Left lobe of liver (tissue), 2 donors: ENCODE results near the gene ARMH4. TPM values are rescaled to one million over a fixed set of nuclear protein-coding genes. Genes with fewer than 3 reads are reported as not detected.

ENCODE experiments used
- ATAC-seq: fragments of 200-7000 bp; cut with Tn5 transposase; one replicate; pipeline ENCODE4 v1.9.1; 2020; ENCODE audit warnings: mild to moderate bottlenecking, moderate library complexity
- DNase-seq: peaks from one replicate; pipeline ENCODE4 v3.0.0-alpha.2; 2020; ENCODE audit warnings: low spot score
- total RNA-seq: library from RNA; stranded (reverse); gene quantifications from one replicate; pipeline ENCODE4 v1.2.1, GENCODE V29; 2021
- donor health status: DM: no; HTN: no; CAD: no; lungs with moderate emphysema.
- donor health status: DM: no; HTN: yes; CAD: no.

Gene ARMH4
- total RNA-seq, 1 donor from 2014 or later = 0.96 TPM

- ATAC-seq (no peak), DNase-seq (no peak)
Observed at GRCh38 chr14:57970594-57970993, 181.4 kb downstream of the ARMH4 start.

DNA sequence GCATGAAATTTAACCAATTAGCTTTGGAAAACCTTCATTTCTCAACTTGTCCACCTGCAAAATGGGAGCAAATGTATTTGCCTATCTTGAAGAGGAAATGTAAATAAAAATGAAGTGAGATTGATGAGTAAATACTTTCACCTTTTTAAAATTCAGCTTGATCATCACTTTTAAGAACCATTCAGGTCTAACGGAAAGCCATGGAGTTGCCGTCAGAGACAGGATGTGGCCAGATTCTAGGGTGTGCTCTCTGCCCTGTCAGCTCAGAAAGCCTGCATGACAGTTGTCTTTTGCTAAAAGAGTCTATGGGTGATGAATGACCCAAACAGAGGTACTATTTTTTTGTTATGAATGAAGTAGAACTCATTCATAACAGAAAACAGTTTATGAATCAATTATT is 181.8 kb downstream of the ARMH4 start:
- DNase-seq (no peak), ATAC-seq (no peak)

GRCh38 chr14:57963071-57963470 is 188.9 kb downstream of the ARMH4 start:
- ATAC-seq = no peak

GRCh38 chr14:57962325-57963035 is 189.5 kb downstream of the ARMH4 start:
- ATAC-seq (no peak), DNase-seq (no peak)

More at GRCh38 chr14:57963071-57963470, 188.9 kb downstream of the ARMH4 start:
- no peak for DNase-seq

GRCh38 chr14:57961786-57962060 is 190.3 kb downstream of the ARMH4 start:
- DNase-seq = no peak
- ATAC-seq = no peak

DNA sequence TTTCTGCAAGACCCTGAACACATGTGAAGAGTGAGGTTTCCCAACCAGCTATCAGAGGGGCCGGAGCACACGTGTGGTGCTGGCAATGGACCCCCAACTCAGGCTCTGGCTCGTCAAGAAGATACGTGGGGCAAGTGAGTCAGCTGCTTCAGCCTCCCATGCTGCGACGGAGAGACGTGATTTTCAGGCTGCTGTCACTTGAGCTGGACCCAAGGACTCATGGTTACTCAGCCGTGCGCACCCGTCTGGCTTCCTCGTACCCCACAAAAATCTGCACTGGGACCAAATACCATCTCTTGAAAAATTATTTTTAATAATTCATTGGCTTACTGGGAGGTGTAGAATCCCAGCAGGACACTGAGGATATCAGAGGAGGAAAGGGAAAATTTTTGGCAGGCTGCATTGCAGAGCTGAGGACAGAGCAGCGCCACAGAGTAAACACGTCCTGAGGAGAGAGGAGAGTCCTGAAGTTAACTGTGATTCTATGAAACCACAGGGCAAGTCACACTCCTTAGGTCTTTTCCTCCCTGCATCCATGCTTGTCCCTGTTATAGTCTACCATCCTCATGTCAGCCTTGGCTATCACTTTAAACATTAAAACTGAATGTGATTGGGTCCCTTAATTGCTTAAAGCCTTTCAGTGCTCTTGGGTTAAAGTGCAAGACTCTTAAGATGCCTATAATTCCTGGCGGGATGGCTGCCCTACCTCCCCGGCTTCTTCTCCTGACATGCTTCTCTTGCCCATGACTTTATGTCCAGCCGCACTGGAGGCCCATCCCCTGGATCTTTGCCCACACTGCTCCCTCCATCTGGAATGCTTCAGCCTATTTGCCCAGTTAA is 190.8 kb downstream of the ARMH4 start:
- DNase-seq (no peak), ATAC-seq (no peak)

- DNase-seq (no peak), ATAC-seq (no peak)
Observed at GRCh38 chr14:57957441-57957840, 194.6 kb downstream of the ARMH4 start.

Other genes starting within 250 kb of the ARMH4 start
- gene ACTR10, start 47.9 kb upstream of the ARMH4 start, total RNA-seq = 17.2 TPM
- 112 TPM for gene PSMA3, start 92.6 kb upstream of the ARMH4 start, total RNA-seq
- gene ARID4A, start 146.3 kb upstream of the ARMH4 start, total RNA-seq = 16.7 TPM
- gene TOMM20L, start 243.7 kb upstream of the ARMH4 start, total RNA-seq = not detected